Parathyroid adenoma (tissue), 2 donors: ENCODE data around the gene XYLT1.

Experiments
- H2AFZ ChIP-seq: fragments of 300-600 bp; sonication (generic); one replicate; pipeline ENCODE4 v1.7.0; 2017; ENCODE audit warnings: antibody characterized with exemption, mild to moderate bottlenecking
- H3K27ac ChIP-seq: fragments of 300-600 bp; sonication (generic); one replicate; pipeline ENCODE4 v1.7.0; 2017
- H3K27me3 ChIP-seq: fragments of 300-600 bp; sonication (generic); one replicate; pipeline ENCODE4 v1.7.0; 2017; ENCODE audit warnings: low read length; ENCODE audit not compliant: control insufficient read depth, insufficient read depth
- H3K36me3 ChIP-seq: fragments of 300-600 bp; sonication (generic); one replicate; pipeline ENCODE4 v1.7.0; 2017; ENCODE audit warnings: low read length; ENCODE audit not compliant: control insufficient read depth, insufficient read depth
- H3K4me1 ChIP-seq: fragments of 300-600 bp; sonication (generic); one replicate; pipeline ENCODE4 v1.7.0; 2017; ENCODE audit warnings: control low read depth
- H3K4me2 ChIP-seq: fragments of 300-600 bp; sonication (generic); one replicate; pipeline ENCODE4 v1.7.0; 2017; ENCODE audit warnings: low read length
- H3K4me3 ChIP-seq: fragments of 300-600 bp; sonication (generic); one replicate; pipeline ENCODE4 v1.7.0; 2017; ENCODE audit warnings: low read depth, low read length
- H3K79me2 ChIP-seq: fragments of 300-600 bp; sonication (generic); one replicate; pipeline ENCODE4 v1.7.0; 2017; ENCODE audit warnings: control low read depth
- H3K9ac ChIP-seq: fragments of 300-600 bp; sonication (generic); one replicate; pipeline ENCODE4 v1.7.0; 2017; ENCODE audit warnings: mild to moderate bottlenecking
- H3K9me3 ChIP-seq: fragments of 300-600 bp; sonication (generic); one replicate; pipeline ENCODE4 v1.7.0; 2017; ENCODE audit warnings: low read length; ENCODE audit not compliant: control insufficient read depth
- CTCF ChIP-seq: fragments of 300-600 bp; sonication (generic); IDR thresholded peaks from one replicate; pipeline ENCODE4 v1.7.0; 2017; ENCODE audit warnings: antibody characterized with exemption, mild to moderate bottlenecking
- donor health status: primary hyperparathyroidism.

The XYLT1 gene

GRCh38 chr16:17372386-17372785, 98.4 kb downstream of the XYLT1 start:
- Histone ChIP-seq H3K27me3 (no peaks in the 10 kb centered on the region), H3K27ac (no peak overlapping the region), H3K36me3 (no peaks in the 10 kb centered on the region), H3K9me3 (no peaks in the 10 kb centered on the region), H3K4me2 (no peak overlapping the region), H3K4me1 (peaks cover 8% of the 10 kb centered on the region), H2AFZ (no peak overlapping the region), H3K9ac (no peak overlapping the region), H3K4me3 (no peak overlapping the region), H3K79me2 (peaks cover 5% of the 10 kb centered on the region)
- TF ChIP-seq CTCF = no peak

- Histone ChIP-seq H3K79me2 (peaks cover 5% of the 10 kb centered on the region), H3K27me3 (no peaks in the 10 kb centered on the region), H3K9ac (no peak overlapping the region), H3K9me3 (no peaks in the 10 kb centered on the region), H3K4me1 (peaks cover 8% of the 10 kb centered on the region), H3K36me3 (no peaks in the 10 kb centered on the region), H3K4me3 (no peak overlapping the region), H2AFZ (no peak overlapping the region), H3K27ac (no peak overlapping the region), H3K4me2 (no peak overlapping the region)
- no peak for TF ChIP-seq CTCF
Measured at GRCh38 chr16:17371299-17371698, 99.5 kb downstream of the XYLT1 start.

- Histone ChIP-seq H3K9ac (no peak overlapping the region), H3K9me3 (no peaks in the 10 kb centered on the region), H3K27me3 (no peaks in the 10 kb centered on the region), H3K79me2 (peaks cover 2% of the 10 kb centered on the region), H3K27ac (no peak overlapping the region), H3K4me2 (no peak overlapping the region), H2AFZ (peak overlapping the region; percentile 38), H3K4me1 (peaks cover 8% of the 10 kb centered on the region), H3K36me3 (no peaks in the 10 kb centered on the region), H3K4me3 (no peak overlapping the region)
- no peak for TF ChIP-seq CTCF
Measured at GRCh38 chr16:17370731-17371285, 100.0 kb downstream of the XYLT1 start.

DNA sequence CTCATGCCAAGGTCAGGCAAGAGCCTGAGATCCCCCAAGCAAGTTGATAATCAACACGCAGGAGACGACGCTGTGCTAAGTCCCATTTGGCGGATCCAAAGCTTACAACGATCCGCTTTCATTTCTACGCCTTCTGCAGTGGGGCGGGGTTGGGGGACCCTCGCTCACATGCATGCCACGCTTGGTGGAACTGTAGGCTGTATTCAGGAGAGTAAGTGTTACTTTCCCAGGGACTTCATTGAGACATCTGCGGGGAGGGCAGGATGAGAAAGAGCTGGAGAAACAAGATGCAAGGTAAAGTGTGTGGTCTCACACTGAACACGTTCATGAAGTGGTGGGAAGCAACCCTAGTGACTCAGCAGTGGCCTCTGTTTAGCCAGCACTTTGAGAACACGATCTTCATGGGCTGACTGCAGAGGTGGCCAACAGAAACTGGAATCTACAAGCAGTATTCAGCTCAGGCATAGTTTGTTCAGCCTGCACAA, 100.5 kb downstream of the XYLT1 start:
- Histone ChIP-seq H3K4me3 (no peak overlapping the region), H3K79me2 (no peaks in the 10 kb centered on the region), H3K27ac (no peak overlapping the region), H3K9me3 (no peaks in the 10 kb centered on the region), H3K4me2 (no peak overlapping the region), H3K4me1 (peaks cover 13% of the 10 kb centered on the region), H3K36me3 (no peaks in the 10 kb centered on the region), H3K9ac (no peak overlapping the region), H3K27me3 (no peaks in the 10 kb centered on the region), H2AFZ (peak overlapping the region; percentile 38)
- TF ChIP-seq CTCF = no peak
